Ammon's horn (tissue), 1 donor: ENCODE measurements around the gene FAM227B.

Experiments
- DNase-seq: peaks from one replicate; pipeline ENCODE4 v3.0.0-alpha.2; 2016; ENCODE audit warnings: low spot score

Gene FAM227B

DNA sequence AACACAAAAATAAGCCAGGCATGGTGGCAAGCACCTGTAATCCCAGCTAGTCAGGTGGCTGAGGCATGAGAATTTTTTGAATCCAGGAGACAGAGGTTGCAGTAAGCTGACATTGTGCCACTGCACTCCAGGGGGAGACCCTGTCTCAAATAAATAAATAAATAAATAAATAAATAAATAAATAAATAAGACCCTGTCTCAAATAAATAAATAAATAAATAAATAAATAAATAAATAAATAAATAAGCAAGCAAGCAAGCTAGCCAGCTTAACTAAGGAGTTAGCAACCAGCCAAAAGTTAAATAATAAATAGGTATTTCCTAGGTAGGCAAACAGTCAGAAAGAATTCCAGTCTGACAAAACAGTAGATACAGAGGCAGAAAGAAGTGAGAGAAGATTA lies 326.7 kb downstream of the FAM227B start:
- DNase-seq, result no peak

DNA sequence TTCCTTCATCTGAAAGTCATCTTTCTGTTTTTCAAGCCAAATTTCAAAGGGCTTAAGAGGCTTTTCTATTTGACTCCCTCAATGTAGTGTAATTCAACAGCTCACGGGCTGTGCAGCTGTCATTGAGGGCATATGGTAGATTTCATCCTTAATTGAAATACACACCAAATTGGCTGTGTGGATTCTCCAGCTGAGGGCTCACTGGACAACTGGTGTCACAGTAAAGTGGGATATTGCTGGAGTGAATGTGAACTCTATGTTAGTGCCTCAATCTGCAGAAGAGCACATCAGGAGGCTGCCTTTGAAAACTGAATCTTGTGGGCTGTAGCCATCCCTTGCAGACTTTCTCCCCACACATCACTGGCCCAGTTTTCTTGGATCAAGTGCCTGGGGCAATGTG lies 330.4 kb downstream of the FAM227B start:
- no peak for DNase-seq

GRCh38 chr15:49288391-49288790 lies 332.2 kb downstream of the FAM227B start:
- DNase-seq, result peak; percentile 14

DNA sequence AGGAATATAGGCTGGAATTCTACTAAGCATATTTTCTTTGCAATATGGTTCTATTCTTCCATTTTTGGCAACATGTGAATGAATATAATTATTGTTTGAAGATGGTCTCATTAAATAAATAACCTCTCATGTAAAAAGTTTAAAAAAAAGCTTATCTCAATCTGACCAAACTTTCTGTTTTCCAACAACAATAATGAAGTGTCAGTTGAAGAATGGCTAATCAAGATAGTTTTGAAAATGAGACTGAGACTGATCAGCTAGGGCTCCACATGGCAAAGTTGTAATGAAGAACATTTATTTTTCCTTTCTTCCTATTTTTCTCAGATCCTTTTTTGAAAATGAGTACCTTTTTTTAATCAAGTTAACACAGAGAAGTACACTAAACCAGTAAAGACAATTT lies 333.1 kb downstream of the FAM227B start:
- DNase-seq, result no peak

DNA sequence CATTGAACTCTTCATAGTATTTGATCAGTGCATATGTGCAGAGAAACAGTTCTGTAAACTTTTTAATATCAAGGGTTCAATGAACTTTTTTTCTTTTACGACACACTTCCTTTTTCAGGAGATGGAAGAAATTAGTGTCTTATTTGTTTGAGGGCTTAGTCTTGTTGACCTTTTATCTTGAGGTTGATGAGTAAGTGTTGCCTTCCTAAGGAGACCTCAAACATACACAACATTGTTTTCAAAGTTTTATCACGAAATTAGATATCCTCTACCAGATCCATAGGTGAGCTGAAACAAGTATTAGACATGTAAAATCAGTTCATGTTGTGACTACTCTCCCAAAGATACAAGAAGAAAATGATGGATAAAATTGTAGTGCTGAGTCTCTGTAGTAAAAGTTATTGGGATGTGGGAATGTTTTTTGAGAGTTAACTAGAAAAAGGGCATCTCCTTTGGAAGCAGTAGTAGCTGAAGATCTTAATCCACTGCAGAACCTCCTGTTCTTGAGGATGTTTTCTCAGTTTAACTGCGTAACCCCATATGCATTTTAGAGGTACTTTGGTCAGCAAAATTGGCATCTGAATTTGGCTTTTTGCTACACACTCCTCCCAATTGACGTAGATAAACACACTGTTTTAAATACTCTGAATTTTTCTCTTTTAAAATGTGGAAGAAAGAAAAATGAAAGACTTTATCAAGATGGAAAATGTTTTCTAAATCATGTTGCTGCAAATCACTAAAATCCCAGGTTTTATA lies 333.8 kb downstream of the FAM227B start:
- no peak for DNase-seq

GRCh38 chr15:49282366-49282765 lies 338.3 kb downstream of the FAM227B start:
- no peak for DNase-seq

DNA sequence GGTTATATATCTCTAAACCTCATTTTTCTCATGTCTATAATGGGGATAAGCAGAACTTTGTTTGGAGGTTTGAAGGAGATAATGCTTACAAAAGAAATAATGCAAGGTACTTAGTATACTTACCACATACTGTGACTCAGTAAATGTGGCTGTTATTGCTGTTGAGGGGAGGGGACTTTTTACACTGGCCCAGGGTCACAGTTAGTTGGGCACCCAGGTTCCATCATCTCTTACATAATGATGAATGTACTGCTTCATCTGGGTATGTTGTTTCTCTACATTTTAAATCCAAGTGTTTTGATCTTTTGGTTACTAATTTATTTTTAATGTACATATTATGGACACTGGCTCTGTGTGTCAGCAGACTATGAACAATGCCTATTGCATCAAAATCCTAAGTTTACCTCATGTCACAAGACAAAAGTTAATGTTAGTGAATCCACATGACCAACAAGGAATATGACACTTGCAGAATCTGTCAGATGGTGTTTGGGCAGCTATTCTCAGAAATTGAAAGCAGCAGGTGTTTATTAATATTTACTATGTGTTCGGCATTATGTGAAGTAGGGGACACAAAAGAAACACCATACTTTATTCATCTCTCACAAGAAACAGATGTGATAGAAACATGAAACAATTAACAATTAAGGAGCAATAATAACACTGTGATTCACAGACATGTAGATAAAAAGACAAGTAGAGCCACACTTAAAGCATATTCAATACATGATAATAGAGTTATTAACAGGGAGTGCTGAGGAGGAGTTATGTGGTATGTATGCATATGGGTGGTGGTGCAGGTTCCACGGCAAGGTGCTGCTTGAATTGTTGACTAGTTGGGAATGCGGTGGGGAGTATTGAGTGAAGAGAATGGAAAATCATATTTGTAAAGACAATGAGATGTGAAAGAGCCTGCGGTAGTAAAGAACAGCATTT lies 340.8 kb downstream of the FAM227B start:
- DNase-seq, result no peak

DNA sequence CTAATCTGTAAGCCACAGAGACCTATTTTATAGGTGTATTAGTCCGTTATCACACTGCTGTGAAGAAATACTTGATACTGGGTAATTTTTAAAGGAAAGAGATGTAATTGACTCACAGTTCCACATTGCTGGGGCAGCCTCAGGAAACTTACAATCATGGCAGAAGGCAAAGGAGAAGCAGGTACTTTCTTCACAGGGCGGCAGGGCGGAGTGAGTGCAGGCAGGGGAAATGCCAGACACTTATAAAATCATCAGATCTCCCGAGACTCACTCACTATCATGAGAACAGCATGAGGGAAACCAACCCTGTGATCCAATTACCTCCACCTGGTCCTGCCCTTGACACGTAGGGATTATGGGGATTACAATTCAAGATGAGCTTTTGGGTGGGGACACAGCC lies 341.9 kb downstream of the FAM227B start:
- DNase-seq, result no peak
